Skeletal muscle satellite cell (primary cell): Measurements from ENCODE around the gene HEY2.
A peak's percentile ranks its signal among the peaks of the same experiment; 100 is the strongest.

Experiments used
- H3K27me3 ChIP-seq: 2 replicates; pipeline ENCODE4 v1.7.0; 2013; ENCODE audit warnings: low read length; ENCODE audit not compliant: control insufficient read depth, insufficient read depth
- H3K36me3 ChIP-seq: 2 replicates; pipeline ENCODE4 v1.7.0; 2013; ENCODE audit warnings: mild to moderate bottlenecking, control low read depth, low read length; ENCODE audit not compliant: insufficient read depth
- H3K4me1 ChIP-seq: 2 replicates; pipeline ENCODE4 v1.7.0; 2013; ENCODE audit warnings: low read length; ENCODE audit not compliant: control insufficient read depth, insufficient read depth
- H3K4me2 ChIP-seq: 2 replicates; pipeline ENCODE4 v1.7.0; 2013; ENCODE audit warnings: mild to moderate bottlenecking, low read length
- H3K4me3 ChIP-seq: 2 replicates; pipeline ENCODE4 v1.7.0; 2013; ENCODE audit warnings: low read length
- H3K9ac ChIP-seq: 2 replicates; pipeline ENCODE4 v1.7.0; 2013; ENCODE audit warnings: mild to moderate bottlenecking, low read depth, low read length, moderate library complexity
- H3K9me3 ChIP-seq: replicated peaks from 2 replicates; pipeline ENCODE4 v1.7.0; 2013; ENCODE audit warnings: mild to moderate bottlenecking, control low read depth, low read length

Gene HEY2

DNA sequence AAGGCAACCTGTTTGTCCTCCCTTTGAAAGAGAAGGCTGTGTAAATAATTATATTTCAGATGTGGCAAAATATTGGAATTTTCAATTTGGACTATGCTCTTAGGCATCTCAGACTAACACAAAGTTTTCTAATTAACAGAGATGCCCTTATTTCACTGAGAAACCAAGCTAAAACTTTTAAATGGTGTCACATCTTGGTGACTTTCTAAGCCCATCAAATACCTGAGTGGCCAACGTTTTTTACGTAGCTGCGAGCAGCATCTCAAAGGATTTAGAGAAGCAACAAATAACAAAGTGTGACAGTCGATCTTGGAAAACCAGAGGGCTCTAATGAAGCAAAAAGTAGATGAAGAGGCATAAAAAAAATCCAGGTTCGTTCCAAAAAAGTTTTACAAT lies 3.4 kb upstream of the HEY2 start:
- no peak overlapping the region for H3K9ac ChIP-seq
- H3K36me3 ChIP-seq: no peaks in the 10 kb centered on the region
- peak overlapping the region; percentile 92 for H3K4me2 ChIP-seq
- no peaks in the 10 kb centered on the region for H3K9me3 ChIP-seq
- peaks cover 24% of the 10 kb centered on the region for H3K4me1 ChIP-seq
- H3K27me3 ChIP-seq: peaks cover 88% of the 10 kb centered on the region
- H3K4me3 ChIP-seq: no peak overlapping the region

GRCh38 chr6:125746731-125747588 lies 2.5 kb upstream of the HEY2 start:
- Histone ChIP-seq H3K27me3 (peaks cover 94% of the 10 kb centered on the region), H3K9me3 (no peaks in the 10 kb centered on the region), H3K36me3 (no peaks in the 10 kb centered on the region), H3K9ac (no peak overlapping the region), H3K4me1 (peaks cover 24% of the 10 kb centered on the region), H3K4me2 (peak overlapping the region; percentile 92), H3K4me3 (peak overlapping the region; percentile 75)

- peak overlapping the region; percentile 75 for H3K4me3 ChIP-seq
- no peaks in the 10 kb centered on the region for H3K9me3 ChIP-seq
- H3K4me1 ChIP-seq: peaks cover 24% of the 10 kb centered on the region
- no peak overlapping the region for H3K9ac ChIP-seq
- peak overlapping the region; percentile 92 for H3K4me2 ChIP-seq
- H3K27me3 ChIP-seq: peaks cover 93% of the 10 kb centered on the region
- H3K36me3 ChIP-seq: no peaks in the 10 kb centered on the region
Measured at GRCh38 chr6:125747589-125748405, 1.6 kb upstream of the HEY2 start.

DNA sequence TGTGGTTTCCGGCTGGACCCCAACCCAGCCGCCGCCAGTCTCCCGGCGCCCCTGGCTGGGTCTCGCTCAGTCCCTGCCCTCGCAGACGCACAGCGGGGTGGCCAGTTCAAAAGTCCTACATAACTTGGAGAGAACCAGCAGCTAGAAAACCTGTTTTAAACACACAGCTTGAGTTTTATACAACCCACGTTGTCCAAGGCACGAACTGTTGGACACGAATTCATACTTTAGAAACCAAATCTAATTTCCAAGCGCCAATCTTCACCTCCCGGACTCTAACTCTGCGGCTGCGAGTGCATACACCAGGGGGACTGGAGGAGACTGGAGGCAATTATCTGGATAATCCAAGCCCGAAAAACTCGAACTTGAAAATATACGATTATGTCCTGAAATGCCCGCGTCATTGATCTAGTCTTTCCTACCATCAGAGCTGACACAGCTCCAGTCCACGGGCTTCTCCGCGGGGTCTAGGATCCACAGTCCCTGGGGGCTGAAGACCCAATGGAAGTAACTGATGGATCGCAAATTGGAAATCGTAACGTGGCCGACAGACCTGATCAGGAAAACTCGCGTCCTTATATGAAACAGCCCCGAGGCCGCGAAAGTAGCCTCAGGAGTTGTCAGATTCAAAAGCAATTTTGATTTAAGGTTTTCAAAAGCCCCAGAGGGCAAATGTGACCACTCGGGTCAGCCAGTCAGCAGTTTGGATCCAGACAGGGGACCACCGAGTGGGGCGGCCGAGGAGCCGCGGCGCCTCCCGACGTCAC lies 843 bp upstream of the HEY2 start:
- Histone ChIP-seq H3K4me2 (peak overlapping the region; percentile 92), H3K4me1 (peaks cover 24% of the 10 kb centered on the region), H3K36me3 (no peaks in the 10 kb centered on the region), H3K9ac (no peak overlapping the region), H3K27me3 (peaks cover 92% of the 10 kb centered on the region), H3K9me3 (no peaks in the 10 kb centered on the region), H3K4me3 (peak overlapping the region; percentile 75)

- Histone ChIP-seq H3K4me2 (peak overlapping the region; percentile 92), H3K36me3 (no peaks in the 10 kb centered on the region), H3K4me1 (peaks cover 24% of the 10 kb centered on the region), H3K27me3 (peaks cover 91% of the 10 kb centered on the region), H3K9ac (no peak overlapping the region), H3K4me3 (peak overlapping the region; percentile 75), H3K9me3 (no peaks in the 10 kb centered on the region)
Measured at GRCh38 chr6:125749865-125750691, 646 bp downstream of the HEY2 start.

GRCh38 chr6:125750692-125751333 lies 1.4 kb downstream of the HEY2 start:
- Histone ChIP-seq H3K36me3 (no peaks in the 10 kb centered on the region), H3K4me1 (peaks cover 24% of the 10 kb centered on the region), H3K9ac (no peak overlapping the region), H3K4me3 (no peak overlapping the region), H3K4me2 (no peak overlapping the region), H3K27me3 (peaks cover 91% of the 10 kb centered on the region), H3K9me3 (no peaks in the 10 kb centered on the region)

GRCh38 chr6:125751334-125751916 lies 2.0 kb downstream of the HEY2 start:
- H3K4me3 ChIP-seq: no peak overlapping the region
- no peak overlapping the region for H3K9ac ChIP-seq
- H3K4me2 ChIP-seq: no peak overlapping the region
- no peaks in the 10 kb centered on the region for H3K36me3 ChIP-seq
- H3K9me3 ChIP-seq: no peaks in the 10 kb centered on the region
- peaks cover 87% of the 10 kb centered on the region for H3K27me3 ChIP-seq
- peaks cover 24% of the 10 kb centered on the region for H3K4me1 ChIP-seq

- Histone ChIP-seq H3K4me1 (peaks cover 19% of the 10 kb centered on the region), H3K36me3 (no peaks in the 10 kb centered on the region), H3K4me2 (no peak overlapping the region), H3K27me3 (peaks cover 84% of the 10 kb centered on the region), H3K4me3 (no peak overlapping the region), H3K9ac (no peak overlapping the region), H3K9me3 (no peaks in the 10 kb centered on the region)
Measured at GRCh38 chr6:125752773-125753172, 3.3 kb downstream of the HEY2 start.

DNA sequence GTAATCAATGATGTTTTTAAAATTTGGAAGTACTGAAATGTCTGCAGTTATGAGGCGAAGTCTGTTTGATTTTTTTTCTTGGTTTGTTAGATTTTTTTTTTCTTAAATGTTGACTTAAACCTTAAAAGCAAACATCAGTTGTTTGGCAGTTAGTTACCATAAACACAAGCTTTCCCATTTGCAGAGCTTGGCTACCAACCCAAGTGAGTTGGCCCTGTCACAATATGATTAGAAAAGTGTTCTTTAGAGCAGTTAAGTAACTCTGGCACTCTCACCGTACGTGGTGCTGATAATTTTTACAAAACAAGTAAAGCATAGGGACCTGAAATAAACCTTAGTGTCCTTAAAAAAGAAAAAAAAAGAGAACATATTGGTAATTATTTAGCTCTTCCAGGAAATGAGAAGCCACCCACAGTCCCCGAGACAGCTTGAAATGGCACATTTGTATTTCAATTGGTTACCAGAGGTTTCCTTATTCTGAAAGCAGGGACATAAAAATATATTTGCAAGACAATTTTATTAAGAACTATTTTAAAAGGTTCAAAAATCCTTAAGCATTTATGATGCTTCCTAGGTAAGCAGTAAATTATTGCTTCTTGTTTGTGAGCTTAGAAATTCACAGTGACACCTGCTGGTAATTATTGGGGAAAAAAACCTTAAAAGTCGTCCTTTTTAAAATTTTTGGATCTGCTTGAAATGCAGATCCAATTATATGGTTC lies 3.9 kb downstream of the HEY2 start:
- Histone ChIP-seq H3K4me1 (peaks cover 13% of the 10 kb centered on the region), H3K9ac (no peak overlapping the region), H3K4me2 (no peak overlapping the region), H3K9me3 (no peaks in the 10 kb centered on the region), H3K4me3 (no peak overlapping the region), H3K36me3 (no peaks in the 10 kb centered on the region), H3K27me3 (peaks cover 79% of the 10 kb centered on the region)

- Histone ChIP-seq H3K9me3 (no peaks in the 10 kb centered on the region), H3K9ac (no peak overlapping the region), H3K36me3 (no peaks in the 10 kb centered on the region), H3K4me1 (peaks cover 7% of the 10 kb centered on the region), H3K27me3 (peaks cover 79% of the 10 kb centered on the region), H3K4me3 (no peak overlapping the region), H3K4me2 (no peak overlapping the region)
Measured at GRCh38 chr6:125753937-125754259, 4.5 kb downstream of the HEY2 start.
